Ishikawa (cell line): ENCODE data around the gene WWTR1.

Experiments
- CEBPB ChIP-seq: IDR thresholded peaks from 2 replicates; pipeline ENCODE4 v1.6.1; 2012
- CREB1 ChIP-seq: IDR thresholded peaks from 2 replicates; pipeline ENCODE4 v1.6.1; 2012; ENCODE audit warnings: low read depth
- EGR1 ChIP-seq: IDR thresholded peaks from 2 replicates; pipeline ENCODE4 v1.6.1; 2012
- EP300 ChIP-seq: IDR thresholded peaks from 2 replicates; pipeline ENCODE4 v1.6.1; 2012; ENCODE audit warnings: borderline replicate concordance
- FOXM1 ChIP-seq: IDR thresholded peaks from 2 replicates; pipeline ENCODE4 v1.6.1; 2012; ENCODE audit warnings: low read depth, borderline replicate concordance
- NFIC ChIP-seq: IDR thresholded peaks from 2 replicates; pipeline ENCODE4 v1.6.1; 2012
- RAD21 ChIP-seq: IDR thresholded peaks from 2 replicates; pipeline ENCODE4 v1.6.1; 2012; ENCODE audit warnings: low read depth
- TAF1 ChIP-seq: IDR thresholded peaks from 2 replicates; pipeline ENCODE4 v1.6.1; 2012; ENCODE audit warnings: low read depth, mild to moderate bottlenecking
- TCF12 ChIP-seq: IDR thresholded peaks from 2 replicates; pipeline ENCODE4 v1.6.1; 2012; ENCODE audit warnings: low read depth
- TEAD4 ChIP-seq: IDR thresholded peaks from 2 replicates; pipeline ENCODE4 v1.6.1; 2012
- YY1 ChIP-seq: IDR thresholded peaks from 2 replicates; pipeline ENCODE4 v1.6.1; 2012; ENCODE audit warnings: low read depth
- ZBTB7A ChIP-seq: IDR thresholded peaks from 2 replicates; pipeline ENCODE4 v1.6.1; 2012; ENCODE audit warnings: low read depth
- TF ChIP-seq, protein P1 (sequence below): IDR thresholded peaks from 2 replicates; pipeline ENCODE4 v1.6.1; 2012; ENCODE audit warnings: low read depth, mild to moderate bottlenecking
- TF ChIP-seq, protein P2 (sequence below): IDR thresholded peaks from 2 replicates; pipeline ENCODE4 v1.6.1; 2012
- TF ChIP-seq, protein P3 (sequence below): IDR thresholded peaks from 2 replicates; pipeline ENCODE4 v1.6.1; 2012

The WWTR1 gene

DNA sequence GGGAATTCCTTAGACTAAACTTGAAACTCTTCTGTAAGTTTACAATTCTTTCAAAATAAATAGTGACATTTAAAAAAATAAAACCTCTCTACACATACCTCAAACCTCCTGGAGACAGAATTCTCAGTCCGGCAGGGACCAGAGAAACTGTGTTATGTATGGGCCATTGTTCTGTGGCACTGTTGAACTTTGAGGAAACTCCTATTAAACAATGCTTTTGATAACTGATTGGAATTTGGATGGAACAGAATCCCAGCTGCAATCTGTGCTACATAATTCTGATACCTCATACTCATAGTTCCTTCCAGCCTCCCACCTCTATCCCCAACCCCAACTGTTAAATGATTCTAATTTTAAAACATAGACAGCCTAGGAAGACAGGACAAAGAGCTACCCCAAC lies 98.3 kb downstream of the WWTR1 start:
- TF ChIP-seq CREB1 = no peak
- TF ChIP-seq, protein P1, sequence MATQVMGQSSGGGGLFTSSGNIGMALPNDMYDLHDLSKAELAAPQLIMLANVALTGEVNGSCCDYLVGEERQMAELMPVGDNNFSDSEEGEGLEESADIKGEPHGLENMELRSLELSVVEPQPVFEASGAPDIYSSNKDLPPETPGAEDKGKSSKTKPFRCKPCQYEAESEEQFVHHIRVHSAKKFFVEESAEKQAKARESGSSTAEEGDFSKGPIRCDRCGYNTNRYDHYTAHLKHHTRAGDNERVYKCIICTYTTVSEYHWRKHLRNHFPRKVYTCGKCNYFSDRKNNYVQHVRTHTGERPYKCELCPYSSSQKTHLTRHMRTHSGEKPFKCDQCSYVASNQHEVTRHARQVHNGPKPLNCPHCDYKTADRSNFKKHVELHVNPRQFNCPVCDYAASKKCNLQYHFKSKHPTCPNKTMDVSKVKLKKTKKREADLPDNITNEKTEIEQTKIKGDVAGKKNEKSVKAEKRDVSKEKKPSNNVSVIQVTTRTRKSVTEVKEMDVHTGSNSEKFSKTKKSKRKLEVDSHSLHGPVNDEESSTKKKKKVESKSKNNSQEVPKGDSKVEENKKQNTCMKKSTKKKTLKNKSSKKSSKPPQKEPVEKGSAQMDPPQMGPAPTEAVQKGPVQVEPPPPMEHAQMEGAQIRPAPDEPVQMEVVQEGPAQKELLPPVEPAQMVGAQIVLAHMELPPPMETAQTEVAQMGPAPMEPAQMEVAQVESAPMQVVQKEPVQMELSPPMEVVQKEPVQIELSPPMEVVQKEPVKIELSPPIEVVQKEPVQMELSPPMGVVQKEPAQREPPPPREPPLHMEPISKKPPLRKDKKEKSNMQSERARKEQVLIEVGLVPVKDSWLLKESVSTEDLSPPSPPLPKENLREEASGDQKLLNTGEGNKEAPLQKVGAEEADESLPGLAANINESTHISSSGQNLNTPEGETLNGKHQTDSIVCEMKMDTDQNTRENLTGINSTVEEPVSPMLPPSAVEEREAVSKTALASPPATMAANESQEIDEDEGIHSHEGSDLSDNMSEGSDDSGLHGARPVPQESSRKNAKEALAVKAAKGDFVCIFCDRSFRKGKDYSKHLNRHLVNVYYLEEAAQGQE = no peak
- TF ChIP-seq EP300 = no peak
- no peak for TF ChIP-seq EGR1
- TF ChIP-seq CEBPB = no peak
- no peak for TF ChIP-seq FOXM1
- TF ChIP-seq ZBTB7A = no peak
- no peak for TF ChIP-seq RAD21
- TF ChIP-seq YY1 = no peak
- no peak for TF ChIP-seq TAF1
- TF ChIP-seq, protein P2, sequence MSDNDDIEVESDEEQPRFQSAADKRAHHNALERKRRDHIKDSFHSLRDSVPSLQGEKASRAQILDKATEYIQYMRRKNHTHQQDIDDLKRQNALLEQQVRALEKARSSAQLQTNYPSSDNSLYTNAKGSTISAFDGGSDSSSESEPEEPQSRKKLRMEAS = no peak
- TF ChIP-seq TEAD4 = no peak
- TF ChIP-seq NFIC = no peak
- TF ChIP-seq TCF12 = no peak
- TF ChIP-seq, protein P3, sequence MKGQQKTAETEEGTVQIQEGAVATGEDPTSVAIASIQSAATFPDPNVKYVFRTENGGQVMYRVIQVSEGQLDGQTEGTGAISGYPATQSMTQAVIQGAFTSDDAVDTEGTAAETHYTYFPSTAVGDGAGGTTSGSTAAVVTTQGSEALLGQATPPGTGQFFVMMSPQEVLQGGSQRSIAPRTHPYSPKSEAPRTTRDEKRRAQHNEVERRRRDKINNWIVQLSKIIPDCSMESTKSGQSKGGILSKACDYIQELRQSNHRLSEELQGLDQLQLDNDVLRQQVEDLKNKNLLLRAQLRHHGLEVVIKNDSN = no peak

DNA sequence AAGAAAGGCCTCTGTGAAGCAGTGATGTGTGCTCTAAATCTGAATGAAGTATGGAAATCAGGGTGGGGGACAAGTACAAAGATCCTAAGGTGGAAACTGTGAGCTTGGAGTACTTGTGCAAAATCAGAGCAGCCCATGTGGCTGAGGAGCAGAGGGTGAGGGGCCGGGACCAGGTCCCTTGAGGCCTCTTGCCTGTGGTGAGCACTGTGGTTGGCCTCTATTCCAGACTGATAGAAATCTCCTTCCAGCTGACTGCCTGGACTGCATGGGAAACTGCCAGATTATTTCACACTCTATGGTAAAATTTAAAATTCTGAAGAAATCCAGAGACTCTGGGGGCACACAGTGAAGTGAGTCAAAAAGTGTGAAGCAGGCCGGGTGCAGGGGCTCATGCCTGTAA lies 101.9 kb downstream of the WWTR1 start:
- no peak for TF ChIP-seq TAF1
- TF ChIP-seq YY1 = no peak
- TF ChIP-seq FOXM1 = no peak
- TF ChIP-seq RAD21 = no peak
- TF ChIP-seq, protein P3 = no peak
- no peak for TF ChIP-seq CEBPB
- TF ChIP-seq TEAD4 = no peak
- TF ChIP-seq ZBTB7A = no peak
- TF ChIP-seq NFIC = no peak
- no peak for TF ChIP-seq EP300
- TF ChIP-seq CREB1 = no peak
- TF ChIP-seq, protein P2 = no peak
- no peak for TF ChIP-seq EGR1
- TF ChIP-seq, protein P1 = no peak
- no peak for TF ChIP-seq TCF12

DNA sequence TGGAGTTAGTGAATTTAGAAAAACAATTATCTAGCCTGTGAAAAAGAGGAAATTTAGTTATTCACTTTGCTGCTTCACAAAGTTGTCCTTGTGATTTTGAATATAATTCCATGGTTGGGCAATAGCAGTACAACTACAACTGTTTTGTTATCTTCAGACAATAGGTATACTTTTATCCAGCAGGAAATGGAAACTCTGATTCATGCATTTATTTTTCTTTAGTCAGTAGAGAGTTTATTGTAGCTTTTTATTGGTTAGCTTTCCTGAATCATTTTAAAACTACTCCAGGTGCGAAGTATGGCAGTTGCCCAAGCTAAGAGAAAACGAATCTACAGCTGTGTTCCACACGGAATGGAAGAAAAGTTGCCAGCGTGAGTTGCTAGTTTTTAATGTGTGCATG lies 103.0 kb downstream of the WWTR1 start:
- TF ChIP-seq EP300 = peak; percentile 57; the same call in 1 of the 2 replicates
- TF ChIP-seq CREB1 = no peak
- no peak for TF ChIP-seq TEAD4
- 0 out of 2 replicates have a peak, but pooled peaks have one; percentile 13 for TF ChIP-seq NFIC
- no peak for TF ChIP-seq YY1
- peak; percentile 61; the same call in 1 of the 2 replicates for TF ChIP-seq FOXM1
- peak; percentile 79 for TF ChIP-seq CEBPB
- TF ChIP-seq, protein P2 = no peak
- TF ChIP-seq TAF1 = no peak
- no peak for TF ChIP-seq EGR1
- TF ChIP-seq RAD21 = no peak
- TF ChIP-seq, protein P1 = no peak
- no peak for TF ChIP-seq ZBTB7A
- TF ChIP-seq, protein P3 = no peak
- TF ChIP-seq TCF12 = peak; percentile 42; the same call in 1 of the 2 replicates
